HEK293 (cell line): ENCODE measurements around the gene MPG.
A peak's percentile ranks its signal among the peaks of the same experiment; 100 is the strongest.

Experiments used
- AEBP2 ChIP-seq: fragments of 450-650 bp; formaldehyde crosslinking; IDR thresholded peaks from 2 replicates; pipeline ENCODE4 v1.5.1; 2016; ENCODE audit warnings: missing biosample characterization, missing genetic modification characterization, borderline replicate concordance
- ELK4 ChIP-seq: IDR thresholded peaks from 2 replicates; pipeline ENCODE4 v1.6.1; 2011; ENCODE audit warnings: mild to moderate bottlenecking, low read depth, low read length, borderline replicate concordance
- ZBTB11 ChIP-seq: fragments of 450-650 bp; formaldehyde crosslinking; conservative IDR thresholded peaks from 2 replicates; pipeline ENCODE4 v1.5.1; 2016; ENCODE audit warnings: low read depth, missing biosample characterization, missing genetic modification characterization
- ZBTB6 ChIP-seq: fragments of 450-650 bp; formaldehyde crosslinking; IDR thresholded peaks from 2 replicates; pipeline ENCODE4 v1.5.1; 2017; ENCODE audit warnings: missing biosample characterization, missing genetic modification characterization
- ZEB2 ChIP-seq: fragments of 450-650 bp; formaldehyde crosslinking; IDR thresholded peaks from 2 replicates; pipeline ENCODE4 v1.5.1; 2016; ENCODE audit warnings: missing biosample characterization, missing genetic modification characterization
- ZFP69B ChIP-seq: fragments of 450-650 bp; formaldehyde crosslinking; IDR thresholded peaks from 2 replicates; pipeline ENCODE4 v1.5.1; 2016; ENCODE audit warnings: missing biosample characterization, missing genetic modification characterization
- ZNF148 ChIP-seq: fragments of 450-650 bp; formaldehyde crosslinking; IDR thresholded peaks from 2 replicates; pipeline ENCODE4 v1.5.0; 2017; ENCODE audit warnings: missing biosample characterization, missing genetic modification characterization, borderline replicate concordance
- ZNF366 ChIP-seq: fragments of 450-650 bp; formaldehyde crosslinking; conservative IDR thresholded peaks from 2 replicates; pipeline ENCODE4 v1.5.1; 2016; ENCODE audit warnings: missing biosample characterization, missing genetic modification characterization
- ZNF37A ChIP-seq: fragments of 450-650 bp; IDR thresholded peaks from 2 replicates; pipeline ENCODE4 v1.5.1; 2018; ENCODE audit warnings: missing biosample characterization, missing genetic modification characterization
- ZNF391 ChIP-seq: fragments of 450-650 bp; formaldehyde crosslinking; IDR thresholded peaks from 2 replicates; pipeline ENCODE4 v1.5.1; 2016; ENCODE audit warnings: low read depth, missing biosample characterization, missing genetic modification characterization, borderline replicate concordance
- ZNF518A ChIP-seq: fragments of 450-650 bp; formaldehyde crosslinking; conservative IDR thresholded peaks from 2 replicates; pipeline ENCODE4 v1.5.1; 2016; ENCODE audit warnings: low read depth, missing biosample characterization, missing genetic modification characterization
- ZNF580 ChIP-seq: fragments of 450-650 bp; formaldehyde crosslinking; IDR thresholded peaks from 2 replicates; pipeline ENCODE4 v1.5.1; 2016; ENCODE audit warnings: missing biosample characterization, missing genetic modification characterization
- ZNF621 ChIP-seq: fragments of 450-650 bp; formaldehyde crosslinking; IDR thresholded peaks from 2 replicates; pipeline ENCODE4 v1.5.1; 2017; ENCODE audit warnings: missing biosample characterization, missing genetic modification characterization
- ZNF623 ChIP-seq: fragments of 450-650 bp; formaldehyde crosslinking; IDR thresholded peaks from 2 replicates; pipeline ENCODE4 v1.5.1; 2016; ENCODE audit warnings: missing biosample characterization, missing genetic modification characterization
- ZNF658 ChIP-seq: fragments of 450-650 bp; formaldehyde crosslinking; IDR thresholded peaks from 2 replicates; pipeline ENCODE4; 2016; ENCODE audit warnings: missing biosample characterization, missing genetic modification characterization
- ZNF704 ChIP-seq: fragments of 450-650 bp; formaldehyde crosslinking; IDR thresholded peaks from 2 replicates; pipeline ENCODE4 v1.5.1; 2016; ENCODE audit warnings: missing biosample characterization, missing genetic modification characterization
- ZNF768 ChIP-seq: fragments of 450-650 bp; formaldehyde crosslinking; IDR thresholded peaks from 2 replicates; pipeline ENCODE4 v1.5.1; 2018; ENCODE audit warnings: missing biosample characterization, mild to moderate bottlenecking, missing genetic modification characterization
- ZSCAN5A ChIP-seq: fragments of 450-650 bp; formaldehyde crosslinking; IDR thresholded peaks from 2 replicates; pipeline ENCODE4 v1.5.1; 2016; ENCODE audit warnings: missing biosample characterization, missing genetic modification characterization
- ZXDB ChIP-seq: fragments of 450-650 bp; formaldehyde crosslinking; IDR thresholded peaks from 2 replicates; pipeline ENCODE4 v1.5.1; 2016; ENCODE audit warnings: missing biosample characterization, missing genetic modification characterization

Gene MPG

GRCh38 chr16:96935-97381 is 18.9 kb downstream of the MPG start (continued):
- no peak for TF ChIP-seq ELK4
- TF ChIP-seq ZNF148 (tag by site-specific recombination) = no peak
- no peak for TF ChIP-seq ZNF518A
- no peak for TF ChIP-seq ZNF37A (tag by site-specific recombination)
- TF ChIP-seq ZSCAN5A (tag by site-specific recombination) = no peak
- TF ChIP-seq ZNF366 (tag by site-specific recombination) = no peak
- no peak for TF ChIP-seq ZNF658 (tag by site-specific recombination)
- peak; percentile 51; the same call in 1 of the 2 replicates for TF ChIP-seq ZNF391
- no peak for TF ChIP-seq AEBP2
- TF ChIP-seq ZNF768 (tag by site-specific recombination) = no peak
- TF ChIP-seq ZXDB (tag by site-specific recombination) = peak; percentile 81
- TF ChIP-seq ZNF623 (tag by site-specific recombination) = no peak
- TF ChIP-seq ZFP69B (tag by site-specific recombination) = peak; percentile 100
- peak; percentile 91 for TF ChIP-seq ZNF580 (tag by site-specific recombination)
- no peak for TF ChIP-seq ZNF704
- peak; percentile 71; the same call in 1 of the 2 replicates for TF ChIP-seq ZEB2
- no peak for TF ChIP-seq ZBTB11 (tag by site-specific recombination)
- peak; percentile 7; the same call in 1 of the 2 replicates for TF ChIP-seq ZBTB6 (tag by site-specific recombination)
- TF ChIP-seq ZNF621 = no peak
